GM23338 (cell line): ENCODE measurements around the gene TIMM22. TPM values are rescaled to one million over a fixed set of nuclear protein-coding genes. Genes with fewer than 3 reads are reported as not detected.
A peak's percentile ranks its signal among the peaks of the same experiment; 100 is the strongest.

Experiments used
- ATAC-seq: fragments of 200-7000 bp; cut with Tn5 transposase; 3 replicates; pipeline ENCODE4 v1.9.1; 2020
- DNase-seq: peaks from one replicate; pipeline ENCODE4 v3.0.0-alpha.2; 2015; ENCODE audit warnings: low spot score
- H2AFZ ChIP-seq: fragments of 200-600 bp; sonication (generic); 2 replicates; pipeline ENCODE4 v1.8.0; 2016; ENCODE audit warnings: antibody characterized with exemption, mild to moderate bottlenecking, moderate library complexity
- H3F3A ChIP-seq: fragments of 200-600 bp; sonication (generic); replicated peaks from 2 replicates; pipeline ENCODE4 v1.8.0; 2017; ENCODE audit warnings: antibody characterized with exemption, mixed run types, low read depth
- H3K27ac ChIP-seq: fragments of 200-600 bp; sonication (generic); 2 replicates; pipeline ENCODE4 v1.6.1; 2016; ENCODE audit warnings: low read depth
- H3K27me3 ChIP-seq: fragments of 200-600 bp; sonication (generic); 2 replicates; pipeline ENCODE4 v1.8.0; 2016; ENCODE audit warnings: mild to moderate bottlenecking, mixed run types, moderate library complexity; ENCODE audit not compliant: insufficient read depth
- H3K36me3 ChIP-seq: fragments of 200-600 bp; sonication (generic); 2 replicates; pipeline ENCODE4 v1.8.0; 2016; ENCODE audit warnings: mild to moderate bottlenecking; ENCODE audit not compliant: insufficient read depth
- H3K4me1 ChIP-seq: fragments of 200-600 bp; sonication (generic); 2 replicates; pipeline ENCODE4 v1.8.0; 2016; ENCODE audit warnings: mild to moderate bottlenecking, moderate library complexity; ENCODE audit not compliant: insufficient read depth
- H3K4me2 ChIP-seq: fragments of 200-600 bp; sonication (generic); 2 replicates; pipeline ENCODE4 v1.7.1; 2017; ENCODE audit warnings: mixed run types
- H3K4me3 ChIP-seq: fragments of 200-600 bp; sonication (generic); 2 replicates; pipeline ENCODE4 v1.6.1; 2016; ENCODE audit warnings: mixed run types
- H3K79me2 ChIP-seq: fragments of 200-600 bp; sonication (generic); replicated peaks from 2 replicates; pipeline ENCODE4 v1.8.0; 2017; ENCODE audit warnings: mild to moderate bottlenecking; ENCODE audit not compliant: insufficient read depth
- H3K9me2 ChIP-seq: fragments of 200-600 bp; sonication (generic); 2 replicates; pipeline ENCODE4 v1.8.0; 2017; ENCODE audit not compliant: insufficient read depth
- H4K20me1 ChIP-seq: fragments of 200-600 bp; sonication (generic); replicated peaks from 2 replicates; pipeline ENCODE4 v1.8.0; 2017; ENCODE audit warnings: mild to moderate bottlenecking; ENCODE audit not compliant: insufficient read depth
- H3K27ac Mint-ChIP-seq: 2 replicates; pipeline ENCODE4 v1.8.0; 2020; ENCODE audit warnings: inconsistent platforms, mild to moderate bottlenecking, moderate library complexity, mixed read lengths
- H3K27me3 Mint-ChIP-seq: 3 replicates; pipeline ENCODE4 v1.8.0; 2022; ENCODE audit warnings: low read depth, mild to moderate bottlenecking, moderate library complexity, mixed read lengths, inconsistent platforms; ENCODE audit not compliant: insufficient read depth, poor library complexity
- H3K36me3 Mint-ChIP-seq: 3 replicates; pipeline ENCODE4 v1.8.0; 2021; ENCODE audit warnings: low read depth, mild to moderate bottlenecking, inconsistent platforms, moderate library complexity, mixed read lengths
- H3K4me1 Mint-ChIP-seq: 3 replicates; pipeline ENCODE4 v1.8.0; 2020; ENCODE audit warnings: mild to moderate bottlenecking, inconsistent platforms, mixed read lengths
- H3K4me3 Mint-ChIP-seq: 3 replicates; pipeline ENCODE4 v1.8.0; 2021; ENCODE audit warnings: moderate library complexity, mild to moderate bottlenecking, inconsistent platforms, mixed read lengths
- H3K9me3 Mint-ChIP-seq: 3 replicates; pipeline ENCODE4 v1.8.0; 2020; ENCODE audit warnings: moderate library complexity, mild to moderate bottlenecking, inconsistent platforms, mixed read lengths
- JUNB ChIP-seq: IDR thresholded peaks from one replicate; pipeline ENCODE4 v1.6.1; 2016; ENCODE audit warnings: antibody characterized with exemption; ENCODE audit not compliant: unreplicated experiment
- NANOG ChIP-seq: IDR thresholded peaks from 2 replicates; pipeline ENCODE4 v1.6.1; 2016; ENCODE audit warnings: antibody characterized with exemption, borderline replicate concordance
- POLR2AphosphoS5 ChIP-seq: IDR thresholded peaks from 2 replicates; pipeline ENCODE4 v1.6.1; 2016; ENCODE audit warnings: antibody characterized with exemption, low read depth
- STAT1 ChIP-seq: IDR thresholded peaks from one replicate; pipeline ENCODE4 v1.6.1; 2016; ENCODE audit warnings: antibody characterized with exemption; ENCODE audit not compliant: unreplicated experiment
- polyA plus RNA-seq: library from polyadenylated mRNA; unstranded; fragments of >200 nt; fragmentation: Nextera tagmentation; extraction: Ambion mirVana; gene quantifications from 2 replicates; pipeline ENCODE4 v1.2.1, GENCODE V29; 2016
- total RNA-seq: library from RNA; depleted of rRNA; stranded (reverse); fragments of >200 nt; shearing (Covaris generic); gene quantifications from 2 replicates; pipeline ENCODE4 v1.2.3, GENCODE V29; 2014
- TF ChIP-seq, protein P1 (sequence below), 2 experiments: fragments of 200-600 bp in 1 of 2; sonication (generic) in 1 of 2; conservative IDR thresholded peaks; 2 replicates each; pipeline versions ENCODE4 v1.5.1 to v1.6.1; 2016 to 2017; ENCODE audit warnings: antibody characterized with exemption in 2 of 2, low read depth in 2 of 2, mild to moderate bottlenecking in 2 of 2, moderate library complexity in 1 of 2
- TF ChIP-seq, protein P2 (sequence below): fragments of 250-450 bp; sonication (Bioruptor Pico); IDR thresholded peaks from 2 replicates; pipeline ENCODE4 v1.5.0; 2020; ENCODE audit warnings: mild to moderate bottlenecking, moderate library complexity

TIMM22 gene
- total and polyA plus RNA-seq, 2 experiments from 2014 or later: 21.9 to 24.4 TPM

DNA sequence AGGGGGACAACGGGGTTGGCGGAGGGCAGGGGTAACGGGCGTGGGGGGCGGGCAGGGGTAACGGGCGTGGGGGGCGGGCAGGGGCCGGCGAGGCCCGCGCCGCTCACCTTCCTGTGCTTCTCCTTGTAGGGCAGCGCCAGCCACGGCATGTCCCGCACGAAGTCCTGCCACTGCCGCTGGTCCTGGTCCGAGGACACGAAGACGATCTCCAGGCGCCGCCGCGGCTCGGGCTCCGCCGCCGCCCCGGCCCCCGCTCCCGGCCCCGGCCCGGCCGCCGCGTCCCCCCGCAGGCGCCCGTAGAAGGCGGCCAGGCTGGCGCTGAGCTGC is 17.8 kb upstream of the TIMM22 start:
- H3K79me2 ChIP-seq: peaks cover 47% of the 10 kb centered on the region
- peaks cover 7% of the 10 kb centered on the region; the same call in 1 of the 2 replicates for H3F3A ChIP-seq
- Mint-ChIP-seq H3K27ac (no peak overlapping the region), H3K9me3 (no peaks in the 10 kb centered on the region; the same call in 2 of the 3 replicates), H3K27me3 (peaks cover 18% of the 10 kb centered on the region), H3K4me1 (peaks cover 41% of the 10 kb centered on the region), H3K4me3 (peak overlapping the region; percentile 55; the same call in 2 of the 3 replicates), H3K36me3 (no peaks in the 10 kb centered on the region; the same call in 2 of the 3 replicates)
- no peak for TF ChIP-seq STAT1
- ATAC-seq (peak; percentile 39), DNase-seq (no peak)
- peaks cover 19% of the 10 kb centered on the region for H4K20me1 ChIP-seq
- H2AFZ ChIP-seq: no peak overlapping the region
- peaks cover 38% of the 10 kb centered on the region for H3K4me1 ChIP-seq
- H3K27ac ChIP-seq: no peak overlapping the region
- H3K4me3 ChIP-seq: peak overlapping the region; percentile 67
- no peaks in the 10 kb centered on the region for H3K27me3 ChIP-seq
- H3K36me3 ChIP-seq: no peaks in the 10 kb centered on the region
- no peaks in the 10 kb centered on the region for H3K9me2 ChIP-seq
- H3K4me2 ChIP-seq: peak overlapping the region; percentile 69; the same call in 1 of the 2 replicates

DNA sequence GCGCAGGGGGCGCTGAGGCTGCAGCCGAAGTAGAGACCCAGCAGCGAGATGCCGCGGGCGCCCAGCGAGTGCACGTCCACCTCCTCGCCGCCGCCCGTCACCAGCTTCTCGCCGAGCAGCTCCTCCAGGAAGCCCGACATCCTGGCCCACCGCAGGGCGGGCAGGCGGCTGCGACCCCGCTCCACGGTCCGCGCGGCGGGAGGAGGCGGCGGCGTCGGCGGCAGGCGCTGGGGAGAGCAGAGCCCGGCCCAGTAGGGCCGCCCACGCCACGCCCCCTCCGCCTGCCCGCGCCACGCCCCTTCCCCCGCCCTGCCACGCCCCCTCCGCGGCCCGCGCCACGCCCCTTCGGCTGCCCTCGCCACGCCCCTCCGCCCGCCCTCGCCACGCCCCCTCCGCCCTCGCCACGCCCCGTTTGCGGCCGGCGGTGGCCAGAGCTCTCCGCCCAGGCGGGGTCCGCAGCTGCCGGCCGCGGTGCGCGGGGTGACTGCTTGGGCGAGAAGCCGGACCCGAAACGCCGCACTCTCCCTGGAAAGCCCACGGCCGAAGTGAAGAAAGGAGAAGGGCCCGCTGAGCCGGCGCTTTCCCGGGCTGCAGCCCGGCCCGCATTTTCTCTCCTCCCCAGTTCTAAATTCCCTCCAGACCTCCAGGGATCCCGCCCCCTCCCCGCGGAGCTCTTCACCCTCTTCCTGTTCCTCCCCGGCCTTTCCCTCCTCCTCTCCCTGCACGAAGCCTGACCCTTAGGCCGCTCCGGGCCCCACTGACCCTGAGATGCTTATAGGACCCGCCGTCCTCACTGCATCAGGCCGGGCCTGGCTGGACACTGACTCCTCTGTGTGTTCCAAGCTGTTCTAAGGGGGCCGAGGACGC is 17.2 kb upstream of the TIMM22 start, which contains the start of gene NXN:
TSS of gene NXN (minus strand) at position 238 of the 867 bp plus-strand sequence.
- Mint-ChIP-seq H3K36me3 (no peaks in the 10 kb centered on the region; the same call in 2 of the 3 replicates), H3K27ac (no peak within 1 kb of the TSS), H3K27me3 (peaks cover 18% of the 10 kb centered on the region), H3K4me3 (peak within 1 kb of the TSS; percentile 85), H3K9me3 (no peaks in the 10 kb centered on the region; the same call in 2 of the 3 replicates), H3K4me1 (peaks cover 38% of the 10 kb centered on the region)
- H3K36me3 ChIP-seq: no peaks in the 10 kb centered on the region
- DNase-seq: peak; percentile 78
- H3K27me3 ChIP-seq: no peaks in the 10 kb centered on the region
- H4K20me1 ChIP-seq: peaks cover 15% of the 10 kb centered on the region
- peak within 1 kb of the TSS; percentile 79; the same call in 1 of the 2 replicates for H3K27ac ChIP-seq
- peaks cover 41% of the 10 kb centered on the region for H3K79me2 ChIP-seq
- H3F3A ChIP-seq: peaks cover 7% of the 10 kb centered on the region; the same call in 1 of the 2 replicates
- peak within 1 kb of the TSS; percentile 78 for H3K4me3 ChIP-seq
- H3K4me1 ChIP-seq: peaks cover 38% of the 10 kb centered on the region
- no peaks in the 10 kb centered on the region for H3K9me2 ChIP-seq
- peak; percentile 63 for ATAC-seq
- peak within 1 kb of the TSS; percentile 74 for H2AFZ ChIP-seq
- peak within 1 kb of the TSS; percentile 90 for H3K4me2 ChIP-seq
- TF ChIP-seq NANOG (no peak), POLR2AphosphoS5 (peak; percentile 85), JUNB (no peak)
- TF ChIP-seq, protein P1, sequence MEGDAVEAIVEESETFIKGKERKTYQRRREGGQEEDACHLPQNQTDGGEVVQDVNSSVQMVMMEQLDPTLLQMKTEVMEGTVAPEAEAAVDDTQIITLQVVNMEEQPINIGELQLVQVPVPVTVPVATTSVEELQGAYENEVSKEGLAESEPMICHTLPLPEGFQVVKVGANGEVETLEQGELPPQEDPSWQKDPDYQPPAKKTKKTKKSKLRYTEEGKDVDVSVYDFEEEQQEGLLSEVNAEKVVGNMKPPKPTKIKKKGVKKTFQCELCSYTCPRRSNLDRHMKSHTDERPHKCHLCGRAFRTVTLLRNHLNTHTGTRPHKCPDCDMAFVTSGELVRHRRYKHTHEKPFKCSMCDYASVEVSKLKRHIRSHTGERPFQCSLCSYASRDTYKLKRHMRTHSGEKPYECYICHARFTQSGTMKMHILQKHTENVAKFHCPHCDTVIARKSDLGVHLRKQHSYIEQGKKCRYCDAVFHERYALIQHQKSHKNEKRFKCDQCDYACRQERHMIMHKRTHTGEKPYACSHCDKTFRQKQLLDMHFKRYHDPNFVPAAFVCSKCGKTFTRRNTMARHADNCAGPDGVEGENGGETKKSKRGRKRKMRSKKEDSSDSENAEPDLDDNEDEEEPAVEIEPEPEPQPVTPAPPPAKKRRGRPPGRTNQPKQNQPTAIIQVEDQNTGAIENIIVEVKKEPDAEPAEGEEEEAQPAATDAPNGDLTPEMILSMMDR (conservative IDR thresholded peaks at IDR 0.05; ENCODE audit: low read depth in 2 of 2): peak in 1 of 2 experiments; percentile 34; a peak in 1 of 4 replicates
- TF ChIP-seq, protein P2, sequence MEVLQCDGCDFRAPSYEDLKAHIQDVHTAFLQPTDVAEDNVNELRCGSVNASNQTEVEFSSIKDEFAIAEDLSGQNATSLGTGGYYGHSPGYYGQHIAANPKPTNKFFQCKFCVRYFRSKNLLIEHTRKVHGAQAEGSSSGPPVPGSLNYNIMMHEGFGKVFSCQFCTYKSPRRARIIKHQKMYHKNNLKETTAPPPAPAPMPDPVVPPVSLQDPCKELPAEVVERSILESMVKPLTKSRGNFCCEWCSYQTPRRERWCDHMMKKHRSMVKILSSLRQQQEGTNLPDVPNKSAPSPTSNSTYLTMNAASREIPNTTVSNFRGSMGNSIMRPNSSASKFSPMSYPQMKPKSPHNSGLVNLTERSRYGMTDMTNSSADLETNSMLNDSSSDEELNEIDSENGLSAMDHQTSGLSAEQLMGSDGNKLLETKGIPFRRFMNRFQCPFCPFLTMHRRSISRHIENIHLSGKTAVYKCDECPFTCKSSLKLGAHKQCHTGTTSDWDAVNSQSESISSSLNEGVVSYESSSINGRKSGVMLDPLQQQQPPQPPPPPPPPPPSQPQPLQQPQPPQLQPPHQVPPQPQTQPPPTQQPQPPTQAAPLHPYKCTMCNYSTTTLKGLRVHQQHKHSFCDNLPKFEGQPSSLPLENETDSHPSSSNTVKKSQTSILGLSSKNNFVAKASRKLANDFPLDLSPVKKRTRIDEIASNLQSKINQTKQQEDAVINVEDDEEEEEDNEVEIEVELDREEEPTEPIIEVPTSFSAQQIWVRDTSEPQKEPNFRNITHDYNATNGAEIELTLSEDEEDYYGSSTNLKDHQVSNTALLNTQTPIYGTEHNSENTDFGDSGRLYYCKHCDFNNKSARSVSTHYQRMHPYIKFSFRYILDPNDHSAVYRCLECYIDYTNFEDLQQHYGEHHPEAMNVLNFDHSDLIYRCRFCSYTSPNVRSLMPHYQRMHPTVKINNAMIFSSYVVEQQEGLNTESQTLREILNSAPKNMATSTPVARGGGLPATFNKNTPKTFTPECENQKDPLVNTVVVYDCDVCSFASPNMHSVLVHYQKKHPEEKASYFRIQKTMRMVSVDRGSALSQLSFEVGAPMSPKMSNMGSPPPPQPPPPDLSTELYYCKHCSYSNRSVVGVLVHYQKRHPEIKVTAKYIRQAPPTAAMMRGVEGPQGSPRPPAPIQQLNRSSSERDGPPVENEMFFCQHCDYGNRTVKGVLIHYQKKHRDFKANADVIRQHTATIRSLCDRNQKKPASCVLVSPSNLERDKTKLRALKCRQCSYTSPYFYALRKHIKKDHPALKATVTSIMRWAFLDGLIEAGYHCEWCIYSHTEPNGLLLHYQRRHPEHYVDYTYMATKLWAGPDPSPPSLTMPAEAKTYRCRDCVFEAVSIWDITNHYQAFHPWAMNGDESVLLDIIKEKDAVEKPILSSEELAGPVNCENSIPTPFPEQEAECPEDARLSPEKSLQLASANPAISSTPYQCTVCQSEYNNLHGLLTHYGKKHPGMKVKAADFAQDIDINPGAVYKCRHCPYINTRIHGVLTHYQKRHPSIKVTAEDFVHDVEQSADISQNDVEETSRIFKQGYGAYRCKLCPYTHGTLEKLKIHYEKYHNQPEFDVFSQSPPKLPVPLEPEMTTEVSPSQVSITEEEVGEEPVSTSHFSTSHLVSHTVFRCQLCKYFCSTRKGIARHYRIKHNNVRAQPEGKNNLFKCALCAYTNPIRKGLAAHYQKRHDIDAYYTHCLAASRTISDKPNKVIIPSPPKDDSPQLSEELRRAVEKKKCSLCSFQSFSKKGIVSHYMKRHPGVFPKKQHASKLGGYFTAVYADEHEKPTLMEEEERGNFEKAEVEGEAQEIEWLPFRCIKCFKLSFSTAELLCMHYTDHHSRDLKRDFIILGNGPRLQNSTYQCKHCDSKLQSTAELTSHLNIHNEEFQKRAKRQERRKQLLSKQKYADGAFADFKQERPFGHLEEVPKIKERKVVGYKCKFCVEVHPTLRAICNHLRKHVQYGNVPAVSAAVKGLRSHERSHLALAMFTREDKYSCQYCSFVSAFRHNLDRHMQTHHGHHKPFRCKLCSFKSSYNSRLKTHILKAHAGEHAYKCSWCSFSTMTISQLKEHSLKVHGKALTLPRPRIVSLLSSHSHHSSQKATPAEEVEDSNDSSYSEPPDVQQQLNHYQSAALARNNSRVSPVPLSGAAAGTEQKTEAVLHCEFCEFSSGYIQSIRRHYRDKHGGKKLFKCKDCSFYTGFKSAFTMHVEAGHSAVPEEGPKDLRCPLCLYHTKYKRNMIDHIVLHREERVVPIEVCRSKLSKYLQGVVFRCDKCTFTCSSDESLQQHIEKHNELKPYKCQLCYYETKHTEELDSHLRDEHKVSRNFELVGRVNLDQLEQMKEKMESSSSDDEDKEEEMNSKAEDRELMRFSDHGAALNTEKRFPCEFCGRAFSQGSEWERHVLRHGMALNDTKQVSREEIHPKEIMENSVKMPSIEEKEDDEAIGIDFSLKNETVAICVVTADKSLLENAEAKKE (CRISPR knock-in tag): no peak
